H9 (cell line): ENCODE results near the gene LRMDA. TPM values are rescaled to one million over a fixed set of nuclear protein-coding genes. Genes with fewer than 3 reads are reported as not detected.

ENCODE experiments used
- DNase-seq: peaks from one replicate; pipeline ENCODE4 v3.0.0-alpha.2; 2017
- H2AFZ ChIP-seq: one replicate; pipeline ENCODE4 v1.6.1; 2013; ENCODE audit warnings: mild to moderate bottlenecking, low read length, control low read depth, moderate library complexity
- H2AK5ac ChIP-seq: 2 replicates; pipeline ENCODE4 v1.6.1; 2013; ENCODE audit warnings: low read length, control low read depth, mixed read lengths; ENCODE audit not compliant: insufficient read length
- H2BK120ac ChIP-seq: one replicate; pipeline ENCODE4 v1.6.1; 2013; ENCODE audit warnings: low read depth, mild to moderate bottlenecking, low read length, control low read depth, inconsistent platforms; ENCODE audit not compliant: poor library complexity, severe bottlenecking
- H2BK12ac ChIP-seq: 2 replicates; pipeline ENCODE4 v1.6.1; 2013; ENCODE audit warnings: low read length, control low read depth, mixed read lengths, low read depth; ENCODE audit not compliant: insufficient read length
- H2BK15ac ChIP-seq: 2 replicates; pipeline ENCODE4 v1.6.1; 2013; ENCODE audit warnings: low read depth, low read length, control low read depth
- H2BK20ac ChIP-seq: one replicate; pipeline ENCODE4 v1.6.1; 2013; ENCODE audit warnings: low read depth, mild to moderate bottlenecking, low read length, control low read depth, inconsistent platforms; ENCODE audit not compliant: poor library complexity, severe bottlenecking
- H2BK5ac ChIP-seq: 2 replicates; pipeline ENCODE4 v1.6.1; 2013; ENCODE audit warnings: low read length, control low read depth, mixed read lengths; ENCODE audit not compliant: insufficient read length
- H3K14ac ChIP-seq: 2 replicates; pipeline ENCODE4 v1.6.1; 2013; ENCODE audit warnings: low read length, control low read depth; ENCODE audit not compliant: insufficient read depth
- H3K18ac ChIP-seq: 2 replicates; pipeline ENCODE4 v1.6.1; 2013; ENCODE audit warnings: low read depth, mild to moderate bottlenecking, mixed read lengths, low read length, control low read depth; ENCODE audit not compliant: insufficient read length
- H3K23ac ChIP-seq: 2 replicates; pipeline ENCODE4 v1.6.1; 2013; ENCODE audit warnings: low read length, control low read depth, mixed read lengths, low read depth; ENCODE audit not compliant: insufficient read length
- H3K23me2 ChIP-seq: 2 replicates; pipeline ENCODE4 v1.6.1; 2013; ENCODE audit warnings: low read depth, mild to moderate bottlenecking, mixed read lengths, low read length, control low read depth; ENCODE audit not compliant: insufficient read length, poor library complexity, severe bottlenecking
- H3K27ac ChIP-seq: 2 replicates; pipeline ENCODE4 v1.5.1; 2013; ENCODE audit warnings: low read length, control low read depth, mixed read lengths, low read depth; ENCODE audit not compliant: insufficient read length
- H3K27me3 ChIP-seq: 2 replicates; pipeline ENCODE4 v1.6.1; 2013; ENCODE audit warnings: low read length, control low read depth, inconsistent platforms; ENCODE audit not compliant: insufficient read depth
- H3K4ac ChIP-seq: 2 replicates; pipeline ENCODE4 v1.6.1; 2013; ENCODE audit warnings: low read depth, mild to moderate bottlenecking, control low read depth, inconsistent platforms, low read length, moderate library complexity
- H3K4me1 ChIP-seq: 2 replicates; pipeline ENCODE4 v1.6.1; 2013; ENCODE audit warnings: low read length, control low read depth, inconsistent platforms; ENCODE audit not compliant: insufficient read depth
- H3K4me2 ChIP-seq: 2 replicates; pipeline ENCODE4 v1.6.1; 2013; ENCODE audit warnings: low read length, control low read depth, mixed read lengths; ENCODE audit not compliant: insufficient read length, insufficient read depth
- H3K56ac ChIP-seq: 2 replicates; pipeline ENCODE4 v1.6.1; 2013; ENCODE audit warnings: low read depth, mild to moderate bottlenecking, mixed read lengths, low read length, control low read depth; ENCODE audit not compliant: insufficient read length
- H3K79me1 ChIP-seq: 2 replicates; pipeline ENCODE4 v1.6.1; 2013; ENCODE audit warnings: low read depth, mild to moderate bottlenecking, moderate library complexity, low read length, control low read depth, inconsistent platforms; ENCODE audit not compliant: insufficient read depth, poor library complexity, severe bottlenecking
- H3K79me2 ChIP-seq: 2 replicates; pipeline ENCODE4 v1.6.1; 2013; ENCODE audit warnings: low read length, control low read depth, inconsistent platforms; ENCODE audit not compliant: insufficient read depth
- H3K9ac ChIP-seq: 2 replicates; pipeline ENCODE4 v1.6.1; 2013; ENCODE audit warnings: low read length, control low read depth, mixed read lengths; ENCODE audit not compliant: insufficient read length; ENCODE audit errors: extremely low read depth
- H3K9me3 ChIP-seq: one replicate; pipeline ENCODE4 v1.6.1; 2013; ENCODE audit warnings: low read depth, low read length, inconsistent platforms; ENCODE audit not compliant: control insufficient read depth
- H3T11ph ChIP-seq: one replicate; pipeline ENCODE4 v1.6.1; 2013; ENCODE audit warnings: mild to moderate bottlenecking, low read length, control low read depth, inconsistent platforms
- H4K20me1 ChIP-seq: one replicate; pipeline ENCODE4 v1.6.1; 2013; ENCODE audit not compliant: control insufficient read depth, insufficient read length, insufficient read depth
- H4K5ac ChIP-seq: 2 replicates; pipeline ENCODE4 v1.6.1; 2013; ENCODE audit warnings: low read depth, mild to moderate bottlenecking, mixed read lengths, low read length, control low read depth; ENCODE audit not compliant: insufficient read length
- H4K8ac ChIP-seq: replicated peaks from 2 replicates; pipeline ENCODE4 v1.6.1; 2013; ENCODE audit warnings: low read length, control low read depth, mixed read lengths, low read depth; ENCODE audit not compliant: insufficient read length
- H4K91ac ChIP-seq: 2 replicates; pipeline ENCODE4 v1.6.1; 2013; ENCODE audit warnings: low read depth, mild to moderate bottlenecking, moderate library complexity, mixed read lengths, low read length, control low read depth; ENCODE audit not compliant: insufficient read length
- H3K27ac Mint-ChIP-seq, 3 experiments: 2 replicates in 2 of 3; 3 replicates in 1 of 3; pipeline ENCODE4 v1.8.0; 2020 to 2021; ENCODE audit warnings: mixed read lengths in 3 of 3, mild to moderate bottlenecking in 1 of 3, moderate library complexity in 1 of 3
- H3K27me3 Mint-ChIP-seq: 2 replicates; pipeline ENCODE4 v1.8.0; 2021; ENCODE audit warnings: low read depth, mild to moderate bottlenecking, moderate library complexity, mixed read lengths
- H3K36me3 Mint-ChIP-seq, 3 experiments: 2 replicates in 2 of 3; 3 replicates in 1 of 3; pipeline ENCODE4 v1.8.0; 2020 to 2021; ENCODE audit warnings: low read depth in 3 of 3, mixed read lengths in 3 of 3; ENCODE audit not compliant: insufficient read depth in 1 of 3
- H3K4me1 Mint-ChIP-seq, 2 experiments: 2 replicates each; pipeline ENCODE4 v1.8.0; 2020; ENCODE audit warnings: mixed read lengths in 2 of 2
- H3K4me3 Mint-ChIP-seq, 2 experiments: 2 replicates in 1 of 2; 3 replicates in 1 of 2; pipeline ENCODE4 v1.8.0; 2020 to 2021; ENCODE audit warnings: mild to moderate bottlenecking in 2 of 2, mixed read lengths in 2 of 2, moderate library complexity in 1 of 2
- H3K9me3 Mint-ChIP-seq, 2 experiments: 2 replicates in 1 of 2; 3 replicates in 1 of 2; pipeline ENCODE4 v1.8.0; 2020; ENCODE audit warnings: mild to moderate bottlenecking in 2 of 2, mixed read lengths in 2 of 2, moderate library complexity in 1 of 2
- CTCF ChIP-seq: fragments of 200-600 bp; sonication (generic); conservative IDR thresholded peaks from 3 replicates; pipeline ENCODE4 v1.8.0; 2021; ENCODE audit warnings: antibody characterized with exemption, mild to moderate bottlenecking
- WGBS: extraction: QIAGEN DNeasy Blood & Tissue Kit; methylation state at CpG from one replicate; pipeline ENCODE4 v1.1.7; 2013; ENCODE audit warnings: missing lambda C conversion rate, low lambda C conversion rate, mixed read lengths; ENCODE audit not compliant: insufficient read length; ENCODE audit errors: extremely low coverage; 5-methylcytosine and 5-hydroxymethylcytosine counted together
- total RNA-seq: library from RNA; stranded (reverse); gene quantifications from 2 replicates; pipeline ENCODE4 v1.2.1, GENCODE V29; 2021

Gene LRMDA
- total RNA-seq, 1 experiment from 2014 or later, result 1.8 TPM

GRCh38 chr10:76252733-76253132, 821.3 kb downstream of the LRMDA start:
- Histone ChIP-seq H4K5ac (no peak overlapping the region), H3K4me2 (no peak overlapping the region), H3K23ac (no peak overlapping the region), H4K20me1 (no peaks in the 10 kb centered on the region), H3T11ph (no peak overlapping the region), H2AK5ac (no peak overlapping the region), H2AFZ (no peak overlapping the region), H4K8ac (no peak overlapping the region), H3K27ac (no peak overlapping the region), H3K4ac (no peak overlapping the region), H3K4me1 (no peaks in the 10 kb centered on the region), H3K79me1 (no peaks in the 10 kb centered on the region), H3K18ac (no peak overlapping the region), H2BK5ac (no peak overlapping the region), H3K9me3 (no peaks in the 10 kb centered on the region), H3K56ac (no peak overlapping the region), H2BK120ac (no peak overlapping the region), H2BK20ac (no peak overlapping the region), H3K27me3 (no peaks in the 10 kb centered on the region), H3K79me2 (no peaks in the 10 kb centered on the region), H2BK15ac (no peak overlapping the region), H2BK12ac (no peak overlapping the region), H3K14ac (no peak overlapping the region), H3K9ac (no peak overlapping the region), H3K23me2 (no peaks in the 10 kb centered on the region), H4K91ac (no peak overlapping the region)
- no peak for DNase-seq
- H3K27ac Mint-ChIP-seq, result no peak overlapping the region
- H3K27me3 Mint-ChIP-seq, result peaks cover 13% of the 10 kb centered on the region
- no peaks in the 10 kb centered on the region for H3K4me1 Mint-ChIP-seq
- TF ChIP-seq CTCF, result no peak
- WGBS, result no CpG with 5 or more reads among the region's 7 CpGs
- H3K36me3 Mint-ChIP-seq, result no peaks in the 10 kb centered on the region
- H3K9me3 Mint-ChIP-seq, result peaks cover 0 to 2% of the 10 kb centered on the region in 2 experiments; a peak in 1 of 5 replicates
- H3K4me3 Mint-ChIP-seq, result no peak overlapping the region
